Left lung (tissue), 10 donors: Measurements from ENCODE around the gene GPX2. TPM values are rescaled to one million over a fixed set of nuclear protein-coding genes. Genes with fewer than 3 reads are reported as not detected.

Source experiments
- ATAC-seq: fragments of 200-7000 bp; cut with Tn5 transposase; one replicate; pipeline ENCODE4 v1.9.1; 2020; ENCODE audit warnings: moderate library complexity
- DNase-seq, 4 donors: peaks; one replicate each; pipeline ENCODE4 v3.0.0-alpha.2; 2013 to 2020
- H3K27ac ChIP-seq, 2 donors: fragments of 200-600 bp; sonication (generic) in 1 of 2; one replicate each; pipeline versions ENCODE4 v1.5.0 to v1.8.0; 2020 to 2021
- H3K27me3 ChIP-seq, 2 donors: fragments of 200-600 bp; sonication (generic) in 1 of 2; one replicate each; pipeline versions ENCODE4 v1.5.0 to v1.8.0; 2020 to 2021
- H3K36me3 ChIP-seq, 2 donors: fragments of 200-600 bp; sonication (generic) in 1 of 2; one replicate each; pipeline versions ENCODE4 v1.5.0 to v1.8.0; 2020 to 2021
- H3K4me1 ChIP-seq, 2 donors: fragments of 200-600 bp; one replicate each; pipeline ENCODE4 v1.8.0; 2021
- H3K4me3 ChIP-seq, 2 donors: fragments of 200-600 bp; sonication (generic) in 1 of 2; one replicate each; pipeline versions ENCODE4 v1.5.0 to v1.8.0; 2020 to 2021; ENCODE audit warnings: mild to moderate bottlenecking in 1 of 2
- H3K9me3 ChIP-seq, 2 donors: fragments of 200-600 bp; sonication (generic) in 1 of 2; one replicate each; pipeline versions ENCODE4 v1.5.0 to v1.8.0; 2020 to 2021
- CTCF ChIP-seq, 2 donors: fragments of 200-600 bp; sonication (generic) in 1 of 2; IDR thresholded peaks; one replicate each; pipeline versions ENCODE4 v1.5.0 to v1.8.0; 2021; ENCODE audit warnings: antibody characterized with exemption in 2 of 2
- intact Hi-C, 2 donors: fragments of 100-400 bp; cut with DNase I; formaldehyde crosslinking; loops; one replicate each; pipeline versions ENCODE4 v1.11.2 to v1.14.2; 2022
- polyA plus RNA-seq, 6 donors: library from polyadenylated mRNA; unstranded; fragments of 120-200 nt; gene quantifications; one replicate each; pipeline ENCODE4 v1.2.1, GENCODE V29; 2013; ENCODE audit not compliant: insufficient read length in 6 of 6
- total RNA-seq, 2 donors: library from RNA; stranded (reverse); fragmentation: NEBNext Ultra II Directional; extraction: Animal tissue kit (Norgen Biotek cat#: 25700); gene quantifications; one replicate each; pipeline ENCODE4 v1.2.1, GENCODE V29; 2021
- donor health status: DM: no; HTN: yes; CAD: no.
- donor health status: DM: no; HTN: no; CAD: no.

The GPX2 gene
- total and polyA plus RNA-seq, 8 donors, result 0.62 to 2.8 (median 0.84) TPM

- Histone ChIP-seq H3K27me3 (no peaks in the 10 kb centered on the region), H3K27ac (no peak overlapping the region), H3K4me3 (no peak overlapping the region), H3K4me1 (peaks cover 0 to 8% of the 10 kb centered on the region in 2 donors), H3K36me3 (peaks cover 0 to 30% of the 10 kb centered on the region in 2 donors), H3K9me3 (no peaks in the 10 kb centered on the region)
- no peak for TF ChIP-seq CTCF (IDR thresholded peaks at IDR 0.05)
- intact Hi-C loops, result no loop called here
- DNase-seq, result no peak
- ATAC-seq, result no peak
Measured at GRCh38 chr14:64940336-64940910, 2.1 kb downstream of the GPX2 start.

- intact Hi-C loops, result no loop called here
Measured at GRCh38 chr14:64939817-64940190, 2.7 kb downstream of the GPX2 start.

GRCh38 chr14:64938972-64939816, 3.4 kb downstream of the GPX2 start:
- no peaks in the 10 kb centered on the region for H3K27me3 ChIP-seq
- intact Hi-C loops, result no loop called here
- TF ChIP-seq CTCF (IDR thresholded peaks at IDR 0.05), result no peak
- H3K4me3 ChIP-seq, result no peak overlapping the region
- H3K36me3 ChIP-seq, result peaks cover 0 to 34% of the 10 kb centered on the region in 2 donors
- H3K9me3 ChIP-seq, result no peaks in the 10 kb centered on the region
- H3K27ac ChIP-seq, result no peak overlapping the region
- peaks cover 0 to 8% of the 10 kb centered on the region in 2 donors for H3K4me1 ChIP-seq
- DNase-seq (no peak), ATAC-seq (no peak)

More at GRCh38 chr14:64939817-64940190, 2.7 kb downstream of the GPX2 start:
- Histone ChIP-seq H3K27ac (no peak overlapping the region), H3K4me3 (no peak overlapping the region), H3K9me3 (no peaks in the 10 kb centered on the region), H3K27me3 (no peaks in the 10 kb centered on the region), H3K36me3 (peaks cover 0 to 28% of the 10 kb centered on the region in 2 donors), H3K4me1 (peaks cover 0 to 8% of the 10 kb centered on the region in 2 donors)
- ATAC-seq (no peak), DNase-seq (no peak)
- no peak for TF ChIP-seq CTCF (IDR thresholded peaks at IDR 0.05)

- intact Hi-C loops, result no loop called here
- Histone ChIP-seq H3K27ac (no peak overlapping the region), H3K9me3 (no peaks in the 10 kb centered on the region), H3K27me3 (no peaks in the 10 kb centered on the region), H3K4me1 (no peaks in the 10 kb centered on the region), H3K36me3 (peaks cover 0 to 38% of the 10 kb centered on the region in 2 donors), H3K4me3 (no peak overlapping the region)
- DNase-seq, result peak in 1 of 4 donors; percentile 6
- peak in 1 of 2 donors; percentile 19 for TF ChIP-seq CTCF (IDR thresholded peaks at IDR 0.05)
- peak; percentile 45 for ATAC-seq
Measured at GRCh38 chr14:64937821-64938193, 4.7 kb downstream of the GPX2 start.

- intact Hi-C loops, result no loop called here
Measured at GRCh38 chr14:64937171-64937820, 5.2 kb downstream of the GPX2 start.

More at GRCh38 chr14:64937171-64937820, 5.2 kb downstream of the GPX2 start:
- DNase-seq, result no peak
- no peaks in the 10 kb centered on the region for H3K9me3 ChIP-seq
- peaks cover 0 to 43% of the 10 kb centered on the region in 2 donors for H3K36me3 ChIP-seq
- H3K27ac ChIP-seq, result no peak overlapping the region
- no peak overlapping the region for H3K4me3 ChIP-seq
- no peak for ATAC-seq
- no peaks in the 10 kb centered on the region for H3K27me3 ChIP-seq
- no peak for TF ChIP-seq CTCF (IDR thresholded peaks at IDR 0.05)
- no peaks in the 10 kb centered on the region for H3K4me1 ChIP-seq
